GM10847 (cell line): ENCODE results near the gene NPC1.

ENCODE experiments used
- POLR2A ChIP-seq: IDR thresholded peaks from 2 replicates; pipeline ENCODE4 v1.6.1; 2011; ENCODE audit not compliant: insufficient read length; ENCODE audit errors: extremely low read depth

The NPC1 gene

GRCh38 chr18:23570912-23571504 lies 15.3 kb downstream of the NPC1 start:
- no peak for TF ChIP-seq POLR2A

DNA sequence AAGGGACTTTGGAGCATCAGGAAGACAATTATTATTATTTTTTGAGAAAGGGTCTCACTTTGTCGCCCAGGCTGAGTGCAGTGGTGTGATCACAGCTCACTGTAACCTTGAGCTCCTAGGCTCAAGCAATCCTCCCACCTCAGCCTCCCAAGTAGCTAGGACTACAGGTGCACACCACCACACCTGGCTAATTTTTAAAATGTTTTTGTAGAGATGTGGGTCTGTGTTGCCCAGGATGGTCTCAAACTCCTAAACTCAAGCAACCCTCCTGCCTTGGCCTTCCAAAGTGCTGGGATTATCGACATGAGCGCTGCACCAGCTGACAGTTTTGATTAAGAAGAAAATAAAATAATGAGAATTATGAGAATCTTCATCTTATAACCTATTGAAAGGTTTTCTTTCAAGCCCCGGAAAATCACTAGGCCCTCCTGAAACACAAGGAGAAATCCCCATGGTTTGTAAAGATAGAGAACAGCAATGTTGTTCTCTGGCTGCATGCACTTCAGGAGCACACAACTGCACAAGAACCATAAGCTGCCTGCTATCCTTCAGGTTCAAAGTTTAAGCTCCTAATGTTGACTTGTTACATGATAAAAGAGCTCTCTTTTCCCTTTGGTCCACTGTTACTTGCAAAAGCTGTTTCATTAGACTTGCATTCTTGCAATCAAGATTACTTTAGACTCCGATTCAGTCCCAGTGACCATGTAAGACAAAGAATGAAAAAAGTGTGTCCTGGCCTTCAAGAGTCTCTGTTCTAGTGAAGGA lies 16.8 kb downstream of the NPC1 start:
- TF ChIP-seq POLR2A: no peak

DNA sequence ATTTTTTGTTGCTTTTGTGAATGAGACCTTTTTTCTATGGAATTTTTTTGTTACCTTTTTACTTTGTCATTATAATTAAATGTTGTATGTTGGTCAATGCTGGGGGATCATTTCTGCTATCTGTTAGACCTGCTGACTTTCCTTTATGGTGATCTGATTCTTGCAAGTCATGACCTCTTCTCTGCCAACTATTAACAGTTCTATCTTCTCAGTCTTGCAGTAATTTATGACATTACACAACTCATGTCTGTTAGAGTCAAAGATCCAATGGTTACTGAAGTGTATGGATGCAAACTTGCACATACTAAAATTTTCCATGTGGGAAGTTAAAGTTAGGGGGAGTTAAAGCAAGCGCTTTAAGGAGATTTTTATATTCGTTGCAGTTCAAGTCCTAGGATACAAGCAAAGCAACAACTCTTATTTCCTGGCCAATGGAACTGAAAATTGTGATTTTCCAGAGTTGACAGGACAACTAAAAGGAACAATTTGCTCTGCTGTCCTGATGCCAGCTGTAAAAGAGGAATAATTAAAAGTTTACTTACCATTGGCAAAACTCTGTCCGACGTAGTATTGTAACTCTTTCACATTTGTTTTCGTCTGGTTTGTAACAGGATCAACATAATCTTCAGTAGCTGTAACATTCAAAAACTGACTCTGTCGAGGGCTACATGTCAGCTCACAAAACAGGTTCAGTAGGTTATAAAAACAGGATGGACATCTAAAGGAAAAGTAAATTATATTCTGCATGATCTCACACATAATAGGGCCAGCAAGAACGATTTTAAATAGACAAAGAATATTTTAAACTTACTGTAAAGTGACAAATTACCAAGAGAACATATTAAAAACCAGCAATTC lies 17.8 kb downstream of the NPC1 start:
- TF ChIP-seq POLR2A: no peak

- TF ChIP-seq POLR2A: no peak
These were observed 18.6 kb downstream of the NPC1 start for GRCh38 chr18:23567671-23568070.

DNA sequence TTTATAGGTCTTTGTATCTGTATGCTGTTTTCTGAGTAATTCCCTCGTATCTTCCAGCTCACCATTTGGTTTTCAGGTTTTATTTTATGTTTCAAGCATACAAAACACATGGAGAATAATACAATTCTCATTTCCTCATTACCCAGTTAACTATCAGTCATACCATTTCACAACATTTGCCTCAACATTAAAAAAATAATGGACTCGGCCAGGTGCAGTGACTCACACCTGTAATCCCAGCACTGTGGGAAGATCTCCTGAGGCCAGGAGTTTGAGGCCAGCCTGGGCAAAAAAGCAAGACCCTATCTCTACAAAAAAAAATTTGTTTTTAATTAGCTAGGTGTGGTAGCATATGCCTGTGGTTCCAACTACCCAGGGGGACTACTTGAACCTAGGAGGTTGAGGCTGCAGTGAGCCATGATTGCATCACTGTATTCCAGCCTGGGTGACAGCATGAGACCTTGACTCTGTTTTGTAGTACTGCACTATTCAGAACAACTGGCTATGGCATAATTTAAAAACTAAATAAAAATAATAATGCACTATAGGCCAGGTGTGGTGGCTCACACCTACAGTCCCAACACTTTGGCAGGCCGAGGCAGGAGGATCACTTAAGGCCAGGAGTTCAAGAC lies 20.3 kb downstream of the NPC1 start:
- TF ChIP-seq POLR2A: no peak

DNA sequence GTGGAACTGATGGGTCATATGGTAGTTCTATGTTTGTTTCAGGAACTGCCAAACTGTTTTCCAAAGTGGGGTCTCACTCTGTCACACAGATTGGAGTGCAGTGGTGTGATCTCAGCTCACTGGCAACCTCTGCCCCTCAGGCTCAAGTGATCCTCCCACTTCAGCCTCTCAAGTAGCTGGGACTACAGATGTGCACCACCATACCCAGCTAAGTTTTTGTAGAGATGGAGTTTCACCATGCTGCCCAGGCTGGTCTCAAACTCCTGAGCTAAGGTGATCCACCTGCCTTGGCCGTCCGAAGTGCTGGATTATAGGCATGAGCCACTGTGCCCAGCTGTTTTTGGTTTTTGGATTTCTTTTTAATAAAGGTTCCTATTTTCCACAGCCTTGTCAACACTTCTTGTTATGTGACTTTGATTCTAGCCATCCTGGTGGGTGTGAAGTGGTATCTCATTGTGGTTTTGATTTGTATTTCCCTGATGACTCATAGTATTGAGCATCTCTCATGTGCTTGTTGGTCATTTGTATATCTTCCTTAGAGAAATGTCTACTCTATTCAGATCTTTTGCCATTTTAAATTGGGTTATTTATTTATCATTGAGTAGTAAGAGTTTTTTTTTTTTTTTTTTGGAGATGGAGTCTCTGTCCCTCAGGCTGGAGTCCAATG lies 22.8 kb downstream of the NPC1 start:
- no peak for TF ChIP-seq POLR2A

DNA sequence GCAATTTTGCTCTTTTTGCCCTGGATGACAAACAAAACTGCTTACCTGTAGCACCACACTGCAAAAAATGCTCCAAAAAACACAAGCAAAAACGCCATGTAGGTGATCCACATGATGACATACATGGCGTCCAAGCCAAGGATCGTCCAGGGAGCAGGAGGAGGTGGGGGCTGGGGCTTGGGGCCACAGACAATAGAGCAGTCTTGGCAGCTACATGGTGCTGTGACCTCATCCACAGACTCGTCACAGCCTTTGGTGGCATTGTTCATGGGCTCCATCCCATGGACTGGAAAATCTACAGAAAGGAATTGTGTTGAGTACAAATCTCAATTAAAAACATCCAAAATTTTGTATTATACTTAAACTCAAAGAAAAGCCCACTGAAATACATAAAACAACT lies 26.1 kb downstream of the NPC1 start:
- TF ChIP-seq POLR2A: no peak

DNA sequence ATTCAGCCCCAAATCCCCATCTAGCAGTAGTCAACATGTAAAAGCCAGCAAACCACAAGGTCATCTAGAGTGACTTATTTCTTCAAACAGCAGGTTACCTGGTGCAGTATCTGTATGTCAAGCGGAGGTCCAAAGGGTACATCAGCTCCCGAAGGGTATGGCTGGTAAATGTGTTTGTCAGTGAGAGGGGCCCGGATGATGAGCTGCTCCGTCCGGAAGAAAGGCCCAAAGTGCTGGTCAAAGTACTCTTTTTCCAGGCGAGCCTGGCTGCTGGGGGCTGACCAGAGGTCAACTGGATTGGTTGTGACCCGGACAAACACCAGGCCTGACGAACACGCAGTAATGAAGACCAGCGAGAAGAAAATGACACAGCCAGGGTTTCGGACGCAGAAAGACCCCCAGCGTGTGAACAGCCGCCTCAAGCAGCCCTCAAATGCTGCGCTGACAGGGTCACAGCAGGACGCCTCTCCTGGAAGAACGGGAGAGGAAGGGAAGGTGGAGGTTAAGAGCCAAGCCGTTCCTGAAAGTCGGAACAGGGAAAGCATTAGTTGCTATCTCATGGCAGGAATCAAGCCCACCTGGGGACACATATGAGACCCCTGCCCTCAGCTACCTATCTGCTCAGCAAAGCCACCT lies 30.0 kb downstream of the NPC1 start:
- no peak for TF ChIP-seq POLR2A

GRCh38 chr18:23553887-23554286 lies 32.4 kb downstream of the NPC1 start:
- TF ChIP-seq POLR2A: no peak

DNA sequence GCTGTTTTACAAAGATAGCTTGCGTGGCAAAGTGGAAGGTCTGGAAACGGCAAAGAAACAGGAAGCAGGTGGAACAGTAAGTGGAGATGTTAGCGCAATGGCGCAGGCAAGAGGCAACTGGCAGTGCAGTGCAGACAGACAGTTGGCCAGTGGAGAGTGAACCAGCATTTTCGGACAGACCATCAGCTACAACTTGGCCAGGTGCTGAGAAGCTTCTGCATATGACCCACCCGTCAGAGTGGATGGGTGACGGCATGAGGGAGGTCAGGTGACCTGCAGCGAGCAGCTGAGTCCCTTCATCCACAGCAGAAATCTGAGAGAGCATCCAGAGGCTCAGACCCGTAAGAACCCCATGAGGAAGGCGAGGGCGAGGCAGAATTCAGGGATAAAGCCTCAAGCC lies 33.8 kb downstream of the NPC1 start:
- no peak for TF ChIP-seq POLR2A

DNA sequence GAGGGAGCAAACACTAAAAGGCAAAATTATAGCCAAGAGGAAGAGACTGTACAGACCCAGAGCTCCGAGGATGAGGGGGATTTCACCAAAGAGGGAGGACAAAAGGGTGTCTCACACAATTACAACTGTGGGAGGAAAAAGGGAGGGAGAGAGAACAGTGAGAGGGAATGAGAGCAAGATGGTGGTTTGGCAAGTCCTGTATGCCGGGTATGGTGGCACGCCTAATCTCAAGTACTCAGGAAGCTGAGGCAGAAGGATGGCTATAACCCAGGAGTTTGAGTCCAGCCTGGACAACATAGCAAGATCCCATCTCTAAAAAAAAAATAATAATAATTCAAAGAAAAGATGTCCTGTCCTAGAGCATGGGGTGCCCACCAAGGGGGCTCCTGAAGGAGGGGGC lies 34.3 kb downstream of the NPC1 start:
- no peak for TF ChIP-seq POLR2A

GRCh38 chr18:23550898-23551297 lies 35.4 kb downstream of the NPC1 start:
- no peak for TF ChIP-seq POLR2A

DNA sequence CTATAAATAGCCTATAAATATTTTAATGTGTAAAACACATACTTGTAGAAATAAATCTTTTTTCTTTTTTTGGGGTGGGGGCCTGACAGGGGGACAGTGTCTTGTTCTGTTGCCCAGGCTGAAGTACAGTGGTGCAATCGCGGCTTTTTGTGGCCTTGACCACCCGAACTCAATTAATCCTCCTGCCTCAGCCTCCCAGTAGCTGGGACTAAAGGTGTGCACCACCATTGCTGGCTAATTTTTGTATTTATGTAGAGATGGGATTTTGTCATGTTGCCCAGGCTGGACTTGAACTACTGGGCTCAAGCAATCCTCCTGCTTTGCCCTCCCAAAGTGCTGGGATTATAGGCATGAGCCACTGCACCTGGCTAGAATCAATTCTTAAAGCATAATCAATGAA lies 37.6 kb downstream of the NPC1 start:
- no peak for TF ChIP-seq POLR2A

DNA sequence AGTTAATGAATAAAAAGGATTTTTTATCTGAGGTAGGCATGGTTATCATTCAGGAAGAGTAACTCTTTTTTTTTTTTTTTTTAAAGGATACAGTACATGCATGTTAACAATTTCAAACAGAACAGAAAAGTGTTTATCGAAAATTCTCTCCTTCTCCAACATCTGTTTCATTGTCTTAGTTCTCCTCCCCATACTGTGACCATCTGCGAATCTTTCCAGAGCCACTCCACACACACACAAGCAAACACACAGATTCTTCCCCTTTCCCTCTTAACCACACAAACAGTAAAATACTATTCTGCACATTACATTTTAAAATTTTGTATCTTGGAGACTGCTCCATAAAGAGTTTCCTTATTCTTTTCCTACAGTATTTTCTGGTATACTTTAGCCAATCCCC lies 38.0 kb downstream of the NPC1 start:
- no peak for TF ChIP-seq POLR2A

- TF ChIP-seq POLR2A: no peak
These were observed 38.5 kb downstream of the NPC1 start for GRCh38 chr18:23547846-23548245.
